RWPE2 (cell line): ENCODE results near the gene CORO1C.

Source experiments
- ATAC-seq: fragments of 200-7000 bp; cut with Tn5 transposase; 3 replicates; pipeline ENCODE4 v1.9.1; 2021; ENCODE audit warnings: low read depth
- DNase-seq: peaks from one replicate; pipeline ENCODE4 v3.0.0-alpha.2; 2020; ENCODE audit warnings: low spot score
- H3K27ac ChIP-seq: fragments of 450-650 bp; 2 replicates; pipeline ENCODE4 v1.5.1; 2017; ENCODE audit warnings: mild to moderate bottlenecking; ENCODE audit not compliant: poor library complexity, severe bottlenecking
- H3K27me3 ChIP-seq: fragments of 250-450 bp; sonication (Bioruptor Pico); 2 replicates; pipeline ENCODE4 v1.5.1; 2021; ENCODE audit warnings: mild to moderate bottlenecking, moderate library complexity; ENCODE audit not compliant: insufficient read depth, poor library complexity, severe bottlenecking
- H3K36me3 ChIP-seq: fragments of 250-450 bp; sonication (Bioruptor Pico); 2 replicates; pipeline ENCODE4 v1.5.1; 2020; ENCODE audit warnings: low read depth, mild to moderate bottlenecking, moderate library complexity
- H3K4me1 ChIP-seq: fragments of 250-450 bp; sonication (Bioruptor Pico); 2 replicates; pipeline ENCODE4 v1.5.1; 2021; ENCODE audit warnings: mild to moderate bottlenecking, moderate library complexity; ENCODE audit not compliant: insufficient read depth, poor library complexity, severe bottlenecking
- H3K4me3 ChIP-seq: fragments of 250-450 bp; sonication (Bioruptor Pico); 2 replicates; pipeline ENCODE4 v1.5.1; 2021; ENCODE audit warnings: mild to moderate bottlenecking, moderate library complexity; ENCODE audit not compliant: severe bottlenecking
- H3K9me3 ChIP-seq: fragments of 250-450 bp; sonication (Bioruptor Pico); 2 replicates; pipeline ENCODE4 v1.5.1; 2021; ENCODE audit warnings: mild to moderate bottlenecking, moderate library complexity; ENCODE audit not compliant: severe bottlenecking
- CTCF ChIP-seq: fragments of 450-650 bp; IDR thresholded peaks from one replicate; pipeline ENCODE4 v1.5.1; 2017; ENCODE audit warnings: mild to moderate bottlenecking, moderate library complexity; ENCODE audit not compliant: poor library complexity, severe bottlenecking

The CORO1C gene

GRCh38 chr12:108691998-108692808 is 39.1 kb downstream of the CORO1C start:
- H3K9me3 ChIP-seq, result no peaks in the 10 kb centered on the region
- H3K27ac ChIP-seq, result peak overlapping the region; percentile 99
- H3K36me3 ChIP-seq, result peaks cover 20% of the 10 kb centered on the region
- DNase-seq (no peak), ATAC-seq (peak; percentile 1; the same call in 2 of the 3 replicates)
- no peak for TF ChIP-seq CTCF
- H3K4me3 ChIP-seq, result no peak overlapping the region
- H3K27me3 ChIP-seq, result no peaks in the 10 kb centered on the region
- peaks cover 66% of the 10 kb centered on the region for H3K4me1 ChIP-seq

- H3K9me3 ChIP-seq, result no peaks in the 10 kb centered on the region
- peak overlapping the region; percentile 99 for H3K27ac ChIP-seq
- peaks cover 62% of the 10 kb centered on the region for H3K4me1 ChIP-seq
- peak; percentile 84 for ATAC-seq
- peak; percentile 99 for DNase-seq
- peaks cover 23% of the 10 kb centered on the region for H3K36me3 ChIP-seq
- no peak overlapping the region for H3K4me3 ChIP-seq
- TF ChIP-seq CTCF, result peak; percentile 28
- H3K27me3 ChIP-seq, result no peaks in the 10 kb centered on the region
These were observed 39.9 kb downstream of the CORO1C start for GRCh38 chr12:108691175-108691997.

GRCh38 chr12:108690542-108691174 is 40.7 kb downstream of the CORO1C start:
- no peaks in the 10 kb centered on the region for H3K9me3 ChIP-seq
- no peaks in the 10 kb centered on the region for H3K27me3 ChIP-seq
- TF ChIP-seq CTCF, result no peak
- H3K4me1 ChIP-seq, result peaks cover 64% of the 10 kb centered on the region
- ATAC-seq (no peak), DNase-seq (no peak)
- no peak overlapping the region for H3K4me3 ChIP-seq
- peak overlapping the region; percentile 99 for H3K27ac ChIP-seq
- peaks cover 23% of the 10 kb centered on the region for H3K36me3 ChIP-seq

- DNase-seq, result no peak
- no peak for ATAC-seq
- Histone ChIP-seq H3K9me3 (no peaks in the 10 kb centered on the region), H3K4me3 (no peak overlapping the region), H3K36me3 (peaks cover 26% of the 10 kb centered on the region), H3K4me1 (peaks cover 64% of the 10 kb centered on the region), H3K27me3 (no peaks in the 10 kb centered on the region), H3K27ac (peak overlapping the region; percentile 99)
- no peak for TF ChIP-seq CTCF
These were observed 41.2 kb downstream of the CORO1C start for GRCh38 chr12:108690191-108690518.
